Stimulated activated CD4-positive, alpha-beta T cell treated with anti-CD3 and anti-CD28 coated beads, Interleukin-1b, Interleukin-23, amount 100 ng/mL, for 1 hour (primary cell): ENCODE data around the gene RAPGEF2.
A peak's percentile ranks its signal among the peaks of the same experiment; 100 is the strongest.
"Not testable (repeated sequence)": the region's sequence is repeated elsewhere in the genome, so short reads cannot be mapped to it uniquely, and the experiment has no call there.

Experiments
- DNase-seq, 2 donors: peaks; one replicate each; pipeline ENCODE4 v3.0.0-alpha.2; 2020; ENCODE audit warnings: low read depth in 2 of 2

RAPGEF2 gene

DNA sequence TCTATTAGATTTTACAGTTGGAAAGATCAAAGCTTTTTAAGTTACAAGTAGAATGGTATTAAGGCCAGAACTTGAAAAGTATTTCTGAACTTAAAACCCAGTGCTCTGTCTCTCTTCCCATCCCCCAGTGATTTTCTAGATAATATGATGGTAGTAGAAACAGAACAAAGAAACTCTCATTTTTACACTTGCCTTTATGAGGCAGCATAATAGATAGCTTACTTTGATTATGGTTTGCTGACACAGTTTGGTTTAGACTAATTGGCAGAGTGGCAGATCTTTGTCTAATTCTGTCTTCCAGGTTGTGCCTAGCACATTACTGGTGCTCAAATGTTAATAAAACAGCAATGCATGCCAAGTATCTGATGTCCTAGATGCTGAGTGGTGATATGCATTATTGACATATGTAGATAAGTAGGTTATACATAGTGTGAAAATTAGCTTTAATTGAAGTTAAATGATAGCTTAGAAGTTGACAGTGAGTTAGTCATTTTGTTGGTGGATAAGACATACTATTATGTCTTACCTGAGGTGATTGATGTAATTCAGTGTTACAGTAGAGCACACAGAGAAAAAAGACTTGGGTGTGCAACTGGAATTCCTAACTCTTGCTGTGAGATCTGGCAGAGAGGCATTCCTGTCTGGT lies 4.3 kb upstream of the RAPGEF2 start:
- DNase-seq, result no peak

DNA sequence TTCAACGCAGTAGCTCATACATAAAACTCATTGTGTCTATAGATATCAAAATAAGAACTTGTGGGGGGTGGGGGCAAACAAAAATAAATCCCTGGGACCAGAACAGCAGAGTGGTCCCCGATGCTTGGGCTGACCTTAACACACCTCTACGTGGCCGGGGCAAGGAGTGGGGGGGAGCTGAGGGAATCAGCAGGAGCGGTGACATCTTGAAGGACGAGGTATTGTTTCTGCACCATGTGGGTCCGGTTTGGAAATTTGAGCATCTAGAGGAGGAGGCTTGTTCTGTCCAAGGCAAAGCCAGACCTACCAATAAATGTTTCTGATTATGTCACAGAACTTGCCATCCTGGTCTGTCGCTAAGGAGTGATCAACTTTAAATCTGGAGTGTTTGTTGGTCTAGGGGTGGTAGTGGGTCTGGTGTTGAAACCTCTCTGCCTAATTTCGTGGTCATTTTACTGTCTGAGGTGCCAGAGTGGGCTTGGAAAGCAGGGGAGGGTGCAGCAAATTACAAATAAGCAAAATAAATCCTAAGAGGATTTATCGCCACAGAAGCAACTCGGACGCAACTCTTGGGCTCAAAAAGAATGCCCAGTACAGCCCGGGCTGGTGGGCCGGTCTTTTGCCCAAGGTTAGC lies 774 bp upstream of the RAPGEF2 start:
- DNase-seq, result no peak

DNA sequence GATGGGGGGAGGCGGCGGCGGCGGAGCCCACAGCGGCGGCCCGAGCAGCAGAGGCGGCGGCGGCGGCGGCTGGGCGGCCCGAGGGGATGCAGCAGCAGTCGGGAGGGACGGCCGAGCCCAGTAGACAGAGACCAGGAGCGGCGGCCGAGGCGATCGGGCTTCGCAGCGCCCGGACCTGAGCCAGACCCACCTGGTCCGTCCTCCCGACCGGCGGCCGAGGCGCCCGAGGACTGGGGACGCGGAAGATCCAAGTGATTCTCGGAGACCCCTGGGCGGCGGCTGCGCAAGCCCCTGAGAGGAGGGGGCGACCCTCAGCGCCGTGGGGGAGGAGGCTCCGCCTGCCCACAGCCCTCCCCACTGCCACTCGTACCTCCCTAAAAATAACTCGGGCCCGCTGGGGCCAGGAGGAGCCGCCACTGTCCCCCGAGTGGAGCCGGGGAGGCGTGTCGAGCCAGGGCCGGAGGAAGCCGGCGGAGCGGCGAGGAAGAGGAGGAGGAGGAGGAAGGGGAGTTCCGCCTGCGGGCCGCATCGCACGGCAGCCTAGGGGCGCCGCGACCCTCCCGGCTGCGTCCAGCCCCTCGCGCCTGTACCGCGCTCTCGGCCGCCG lies 608 bp downstream of the RAPGEF2 start:
- peak in 1 of 2 donors; percentile 10 for DNase-seq

DNA sequence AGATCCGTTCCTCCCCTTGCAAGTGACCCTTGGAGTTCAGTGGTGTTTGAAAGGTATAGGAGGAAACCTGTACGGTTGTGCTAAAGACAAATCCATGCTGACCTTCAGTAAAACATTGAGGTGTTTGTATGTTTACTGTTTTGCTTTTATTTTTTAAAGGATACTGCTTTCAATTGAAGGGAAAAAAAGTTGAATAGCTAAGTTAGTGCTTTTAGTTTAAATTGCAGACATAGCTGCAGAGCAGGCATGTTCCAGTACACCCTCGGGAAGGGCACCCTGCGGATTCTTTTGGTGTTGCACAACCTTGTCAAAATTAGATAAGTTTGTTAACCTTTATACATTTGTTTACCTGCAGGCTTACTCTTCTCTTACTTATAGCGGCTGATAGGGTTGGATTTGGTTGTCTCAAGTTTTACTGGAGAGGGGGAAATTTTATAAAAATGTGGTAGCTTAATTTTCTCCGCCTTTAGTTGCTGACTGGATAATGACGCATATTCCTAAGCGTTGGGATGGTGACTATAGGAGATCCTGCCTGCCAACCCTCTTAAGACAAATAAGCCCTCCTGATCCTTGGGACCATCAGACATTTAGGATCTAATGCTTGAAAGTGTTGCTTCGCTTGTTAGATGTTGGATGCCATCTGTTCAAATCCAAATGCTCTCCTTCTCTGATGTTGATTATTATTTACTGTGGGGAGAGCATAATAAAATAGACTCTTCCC lies 2.0 kb downstream of the RAPGEF2 start:
- no peak for DNase-seq

DNA sequence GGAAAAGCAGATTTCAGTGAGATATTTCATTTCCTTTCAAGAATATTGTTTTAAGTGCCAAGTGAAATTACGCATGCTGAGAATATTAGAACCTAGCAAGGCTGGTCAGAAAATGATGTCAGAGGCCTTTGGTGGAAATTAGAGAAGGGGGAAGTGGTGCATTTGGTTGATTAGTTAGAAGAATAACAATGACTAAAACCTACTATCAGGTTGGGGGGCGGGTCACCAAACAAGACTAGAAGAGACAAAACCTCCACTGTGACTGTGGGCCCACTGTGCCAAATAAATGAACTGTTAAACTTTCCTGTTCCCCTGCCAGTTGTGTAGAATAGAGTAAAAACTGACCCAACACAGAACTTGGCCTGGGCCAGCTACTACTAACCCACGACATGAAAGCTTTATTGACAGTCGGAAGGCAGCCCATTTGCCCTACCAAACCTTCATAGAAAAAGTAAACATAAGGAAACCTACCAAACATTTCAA lies 2.9 kb downstream of the RAPGEF2 start:
- DNase-seq, result no peak

DNA sequence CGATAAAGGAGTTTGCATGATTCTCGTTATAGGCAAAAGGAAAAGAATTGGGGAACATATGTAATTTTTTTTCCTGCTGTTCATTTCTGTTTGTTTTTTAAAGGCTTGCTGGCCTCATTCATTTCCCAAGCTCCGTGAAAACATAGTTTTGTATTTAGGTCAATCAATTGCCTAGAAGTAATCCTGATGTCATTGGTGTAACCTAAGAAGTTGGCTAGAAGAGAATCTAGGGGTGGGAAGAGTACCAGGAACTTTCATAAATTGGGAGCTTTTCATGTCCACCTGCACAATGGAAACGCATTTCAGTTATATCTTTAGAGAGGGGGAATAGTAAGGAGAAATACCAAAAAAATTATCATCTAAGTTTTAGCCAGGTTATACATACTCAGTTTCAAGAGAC lies 3.8 kb downstream of the RAPGEF2 start:
- DNase-seq, result no peak

DNA sequence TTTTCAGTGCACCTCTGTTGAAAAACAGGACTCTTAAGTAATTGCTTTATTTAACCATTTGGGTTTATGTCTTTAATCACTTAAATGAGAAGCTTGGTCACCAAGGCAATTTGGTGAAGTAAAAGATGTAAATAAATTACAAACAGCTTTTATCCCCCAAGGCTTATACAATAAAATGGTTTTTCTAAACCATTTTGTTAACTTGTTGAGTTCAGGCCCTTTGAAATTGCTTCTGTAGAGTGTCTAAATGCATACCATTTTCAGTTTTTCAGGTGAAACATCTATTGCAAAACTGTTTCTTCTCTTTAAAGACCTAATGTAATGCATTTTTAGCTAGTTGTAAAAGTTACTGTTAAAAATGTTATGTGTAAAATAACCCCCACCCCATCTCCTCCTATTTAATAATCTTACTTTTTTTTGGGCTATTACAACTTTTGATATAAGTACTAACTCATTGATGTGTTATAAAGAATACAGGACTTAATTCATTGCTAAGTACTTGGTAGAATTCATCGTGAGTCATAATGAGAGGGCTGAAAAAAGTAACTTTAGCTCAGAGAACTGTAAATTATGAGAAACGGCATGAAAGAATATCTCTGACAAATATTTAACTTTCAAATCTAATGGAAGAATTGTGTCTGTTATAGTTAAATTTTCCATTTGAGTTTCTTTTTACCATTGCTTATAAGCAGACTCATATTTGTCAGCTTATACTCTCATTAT lies 4.5 kb downstream of the RAPGEF2 start:
- no peak for DNase-seq

DNA sequence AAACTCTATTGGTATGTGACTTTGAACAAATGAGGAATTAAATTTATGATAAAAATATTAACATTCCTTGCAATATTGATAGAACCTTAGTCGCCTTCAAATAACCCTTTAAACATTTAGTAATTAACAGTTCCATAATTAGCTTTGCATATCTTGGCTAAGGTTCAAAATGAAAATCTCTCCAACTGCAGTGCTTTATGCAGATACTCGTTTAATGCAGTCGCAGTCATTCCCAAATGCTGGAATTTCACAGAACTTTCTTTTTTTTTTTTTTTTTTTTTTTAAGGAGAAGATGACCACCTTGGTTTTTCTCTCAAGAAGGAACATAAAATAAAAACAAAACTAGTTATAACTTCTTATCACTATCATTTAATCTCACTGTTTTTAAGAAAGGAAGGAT lies 5.2 kb downstream of the RAPGEF2 start:
- DNase-seq, result no peak

DNA sequence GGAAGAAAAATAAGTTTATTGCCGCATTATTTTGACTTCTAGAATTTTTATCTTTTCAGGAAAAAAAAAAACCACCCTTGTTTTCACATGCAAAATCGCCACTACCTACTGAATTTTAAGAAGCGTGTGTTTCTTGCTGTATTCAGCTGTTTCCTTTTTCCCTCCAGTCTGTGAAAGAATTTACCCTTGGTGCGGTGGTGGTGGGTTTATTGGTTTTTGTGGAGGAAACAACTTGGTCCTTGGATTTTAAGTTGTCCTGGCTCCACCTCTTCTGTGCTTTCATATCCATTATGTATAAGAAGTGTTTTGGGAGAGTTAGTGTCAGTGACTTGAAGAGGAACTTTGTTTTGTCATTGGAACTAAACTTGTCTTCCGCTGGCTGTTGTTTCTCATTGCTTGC lies 8.1 kb downstream of the RAPGEF2 start:
- no peak for DNase-seq

DNA sequence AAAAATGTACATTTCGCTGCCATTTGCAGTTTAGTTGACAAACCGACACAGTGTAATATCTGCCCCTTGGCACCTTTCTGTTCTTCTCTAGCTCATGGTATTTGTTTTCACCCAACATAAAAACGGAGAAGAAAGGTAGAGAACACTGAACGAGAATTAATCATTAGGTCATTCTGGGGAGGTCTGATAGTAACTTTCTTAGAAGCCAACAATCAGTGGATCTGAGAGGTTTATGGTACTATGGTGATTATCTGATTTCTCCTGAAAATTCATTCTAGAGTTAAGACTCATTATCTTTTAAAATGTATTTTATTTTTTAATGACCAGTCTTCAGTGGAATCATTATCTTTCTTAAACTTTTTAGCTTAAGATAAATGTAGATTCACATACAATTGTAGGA lies 8.5 kb downstream of the RAPGEF2 start:
- DNase-seq, result no peak

DNA sequence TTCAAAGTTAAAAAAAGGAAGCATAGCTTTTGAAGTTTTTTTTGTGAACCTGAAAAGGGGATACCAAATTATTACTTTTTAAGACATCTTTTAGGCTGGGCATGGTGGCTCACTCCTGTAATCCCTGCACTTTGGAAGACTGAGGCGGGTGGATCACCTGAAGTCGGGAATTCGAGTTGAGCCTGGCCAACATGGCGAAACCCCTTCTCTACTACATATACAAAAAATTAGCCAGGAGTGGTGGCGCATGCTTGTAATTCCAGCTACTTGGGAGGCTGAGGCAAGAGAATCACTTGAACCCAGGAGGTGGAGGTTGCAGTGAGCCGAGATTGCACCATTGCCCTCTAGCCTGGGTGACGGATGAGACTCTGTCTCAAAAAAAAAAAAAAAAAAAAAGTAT lies 10.5 kb downstream of the RAPGEF2 start:
- DNase-seq, result not testable (repeated sequence)

DNA sequence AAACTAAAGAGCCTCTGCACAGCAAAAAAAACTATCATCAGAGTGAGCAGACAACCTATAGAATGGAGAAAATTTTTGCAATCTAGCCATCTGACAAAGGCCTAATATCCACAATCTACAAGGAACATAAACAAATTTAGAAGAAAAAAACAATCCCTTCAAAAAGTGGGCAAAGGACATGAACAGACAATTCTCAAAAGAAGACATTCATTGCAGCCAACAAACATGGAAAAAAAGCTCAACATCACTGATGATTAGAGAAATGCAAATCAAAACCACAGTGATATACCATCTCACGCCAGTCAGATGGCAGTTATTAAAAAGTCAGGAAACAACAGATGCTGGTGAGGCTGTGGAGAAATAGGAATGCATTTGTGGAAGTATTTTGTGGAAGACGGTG lies 13.2 kb downstream of the RAPGEF2 start:
- not testable (repeated sequence) for DNase-seq

DNA sequence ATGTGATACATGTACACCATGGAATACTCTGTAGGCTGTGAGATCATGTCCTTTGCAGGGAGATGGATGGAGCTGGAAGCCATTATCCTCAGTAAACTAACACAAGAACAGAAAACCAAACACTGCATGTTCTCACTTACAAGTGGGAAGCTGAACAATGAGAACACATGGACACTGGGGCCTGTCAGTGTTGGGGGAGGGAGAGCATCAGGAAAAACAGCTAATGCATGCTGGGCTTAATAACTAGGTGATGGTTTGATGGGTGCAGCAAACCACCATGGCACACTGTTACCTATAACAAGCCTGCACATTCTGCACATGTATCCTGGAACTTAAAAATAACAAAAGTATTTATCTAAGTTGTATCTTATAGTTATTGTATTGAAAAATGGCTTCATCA lies 13.8 kb downstream of the RAPGEF2 start:
- DNase-seq, result not testable (repeated sequence)

DNA sequence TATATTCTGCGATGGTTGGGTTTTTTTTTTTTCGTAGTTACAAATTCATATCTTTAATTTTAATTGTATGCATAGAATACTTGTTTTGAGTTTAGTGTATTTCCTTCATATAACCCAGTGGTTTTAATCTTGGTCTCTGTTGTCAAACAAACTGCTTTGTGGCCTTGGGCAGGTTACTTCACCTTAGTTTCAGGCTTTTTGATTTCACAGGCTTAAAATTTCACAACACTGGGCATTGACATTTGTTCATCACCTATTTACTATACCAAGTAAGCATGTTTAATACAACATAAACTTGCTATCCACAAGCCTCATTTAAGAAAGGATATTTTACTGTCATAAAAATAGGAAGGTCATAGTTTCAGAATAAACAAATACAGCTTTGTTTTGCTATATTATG lies 14.7 kb downstream of the RAPGEF2 start:
- DNase-seq, result no peak

DNA sequence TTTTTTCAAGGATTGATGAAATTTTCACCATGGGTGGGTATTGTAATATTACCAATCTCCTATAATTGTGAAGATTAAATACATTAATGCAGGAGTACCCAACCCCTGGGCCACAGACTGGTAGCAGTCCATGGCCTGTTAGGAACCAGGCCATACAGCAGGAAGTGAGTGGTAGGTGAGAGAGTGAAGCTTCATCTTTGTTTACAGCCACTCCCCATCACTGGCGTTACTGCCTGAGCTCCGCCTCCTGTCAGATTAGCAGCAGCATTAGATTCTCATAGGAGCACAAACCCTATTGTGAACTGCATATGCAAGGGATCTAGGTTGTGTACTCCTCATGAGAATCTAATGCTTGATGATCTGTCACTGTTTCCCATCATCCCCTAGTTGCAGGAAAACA lies 15.1 kb downstream of the RAPGEF2 start:
- no peak for DNase-seq

DNA sequence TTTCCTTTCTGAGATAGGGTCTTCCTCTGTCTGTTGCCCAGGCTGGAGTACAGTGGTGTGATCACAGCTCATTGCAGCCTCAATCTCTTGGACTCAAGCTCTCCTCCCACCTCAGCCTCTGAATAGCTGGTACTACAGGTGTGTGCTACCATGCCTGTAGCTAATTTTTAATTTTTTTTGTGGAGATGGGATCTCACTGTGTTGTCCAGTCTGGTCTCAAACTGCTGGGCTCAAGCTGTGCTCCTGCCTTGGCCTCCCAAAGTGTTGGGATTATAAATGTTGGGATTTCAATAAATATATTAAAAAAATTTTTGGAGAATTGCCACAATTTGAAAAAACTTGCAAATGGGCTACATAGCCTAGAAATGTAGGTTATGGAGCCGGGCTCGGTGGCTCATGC lies 18.5 kb downstream of the RAPGEF2 start:
- DNase-seq, result no peak

DNA sequence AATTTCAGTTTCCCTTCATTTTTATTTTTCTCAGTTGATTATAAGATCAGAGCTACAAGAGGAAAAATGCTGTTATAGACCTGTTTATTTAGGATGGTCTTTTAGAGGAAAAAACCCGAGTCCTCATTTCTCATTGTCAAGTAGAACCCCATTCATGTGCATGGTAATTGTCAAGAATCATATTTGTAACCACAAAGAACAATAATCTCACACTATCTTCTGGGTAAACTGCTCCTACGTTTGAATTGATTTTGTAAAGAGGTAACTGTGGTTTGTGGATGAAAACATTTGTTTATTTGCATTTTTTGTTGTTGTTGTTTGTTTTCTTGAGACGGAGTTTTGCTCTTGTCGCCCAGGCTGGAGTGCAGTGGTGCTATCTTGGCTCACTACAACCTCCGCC lies 23.8 kb downstream of the RAPGEF2 start:
- no peak for DNase-seq

DNA sequence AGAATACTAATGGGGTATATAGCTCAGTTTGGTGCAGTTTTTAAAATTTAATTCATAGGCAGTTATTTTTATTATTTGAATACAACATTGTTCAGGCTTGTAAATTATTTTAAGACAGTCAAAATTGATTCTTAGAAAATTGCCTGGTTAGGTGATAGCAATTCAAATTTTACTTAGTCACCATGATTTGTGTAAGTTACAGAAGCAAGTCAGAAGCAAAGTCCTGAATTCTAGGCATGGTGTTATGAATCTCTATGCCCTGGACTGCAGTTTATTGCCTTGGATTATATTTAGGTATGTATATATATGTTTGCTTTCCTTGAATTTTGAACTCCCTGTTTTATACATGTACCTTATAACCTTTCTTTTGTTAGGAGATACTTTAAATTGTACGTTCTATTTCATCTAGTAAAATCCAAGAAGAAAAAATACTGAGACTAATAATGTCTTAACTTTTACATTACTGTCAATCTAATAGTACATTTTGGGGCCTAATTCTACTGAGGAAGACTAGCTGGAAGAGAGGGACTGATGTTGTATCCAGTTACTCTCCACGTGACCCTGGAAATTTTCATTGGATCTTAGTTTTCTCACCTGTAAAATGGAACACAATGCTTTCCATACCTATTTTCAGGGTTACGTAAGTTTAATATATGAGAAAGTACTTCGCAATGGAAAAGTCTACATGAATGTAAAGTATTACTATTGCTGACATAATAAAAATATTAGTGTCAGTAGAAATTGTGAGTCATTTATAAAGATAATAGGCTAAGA lies 25.1 kb downstream of the RAPGEF2 start:
- DNase-seq, result no peak

DNA sequence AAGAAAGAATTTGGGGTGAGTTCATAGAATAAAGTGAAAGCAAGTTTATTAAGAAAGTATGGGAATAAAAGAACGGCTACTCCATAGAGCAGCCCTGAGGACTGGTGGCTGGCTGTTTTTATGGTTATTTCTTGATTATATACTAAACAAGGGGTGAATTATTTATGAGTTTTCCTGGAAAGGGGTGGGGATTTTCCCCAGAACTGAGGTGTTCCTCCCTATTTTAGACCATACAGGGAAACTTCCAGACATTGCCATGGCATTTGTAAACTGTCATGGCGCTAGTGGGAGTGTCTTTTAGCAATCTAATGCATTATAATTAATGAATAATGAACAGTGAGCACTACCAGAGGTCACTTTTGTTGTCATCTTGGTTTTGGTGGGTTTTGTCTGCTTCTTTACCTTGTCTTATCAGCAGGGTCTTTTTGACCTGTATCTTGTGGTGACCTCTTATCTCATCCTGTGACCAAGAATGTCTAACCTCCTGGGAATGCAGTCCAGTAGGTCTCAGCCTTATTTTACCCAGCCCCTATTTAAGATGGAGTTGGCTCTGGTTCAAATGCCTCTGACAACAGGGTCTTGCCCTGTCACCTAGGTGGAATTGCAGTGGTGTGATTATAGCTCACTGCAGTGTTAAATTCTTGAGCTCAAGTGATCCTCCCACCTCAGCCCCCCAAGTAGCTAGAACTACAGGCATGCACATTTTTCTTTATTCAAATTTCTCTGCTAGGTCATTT lies 27.1 kb downstream of the RAPGEF2 start:
- no peak for DNase-seq

DNA sequence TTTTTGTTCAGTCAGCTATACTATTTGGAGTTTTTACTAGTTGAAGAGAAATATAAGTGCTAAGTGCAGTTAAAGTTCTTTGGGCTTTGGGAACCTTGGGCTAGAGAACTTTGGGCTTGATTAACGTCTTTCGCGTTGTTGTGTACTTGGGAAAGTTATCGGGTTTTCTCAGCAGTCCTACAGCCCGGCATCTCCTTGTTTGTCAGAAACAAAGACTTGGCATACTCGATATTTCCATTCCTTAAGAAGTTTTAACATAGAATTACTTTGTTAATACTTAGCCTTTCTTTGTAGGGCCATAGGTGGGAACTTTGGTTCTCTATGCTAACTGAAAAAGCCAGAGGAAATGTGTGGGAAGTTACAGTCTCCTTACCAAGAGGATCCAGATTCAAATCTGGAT lies 28.7 kb downstream of the RAPGEF2 start:
- DNase-seq, result no peak

DNA sequence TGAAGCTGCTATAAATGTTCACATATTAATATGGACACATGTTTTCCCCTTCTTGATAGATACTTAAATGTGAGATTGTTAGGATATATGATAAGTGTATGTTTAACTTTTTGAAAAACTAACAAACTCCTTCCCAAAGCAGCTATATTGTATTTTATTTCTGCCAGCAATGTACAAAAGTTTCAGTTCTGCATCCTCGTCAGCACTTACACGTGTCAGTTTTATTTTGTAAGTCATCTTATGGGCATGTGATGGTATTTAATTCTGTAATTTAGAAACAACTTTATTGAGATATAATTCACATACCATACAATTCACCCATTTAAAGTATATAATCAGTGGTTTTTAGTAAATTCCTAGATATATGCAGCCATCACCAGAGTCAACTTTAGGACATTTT lies 31.6 kb downstream of the RAPGEF2 start:
- DNase-seq, result no peak
